ENCODE measurements around the gene PRDX6. TPM values are rescaled to one million over a fixed set of nuclear protein-coding genes. Genes with fewer than 3 reads are reported as not detected.

Gene PRDX6
- total RNA-seq, 1 experiment from 2014 or later: 376 TPM

DNA sequence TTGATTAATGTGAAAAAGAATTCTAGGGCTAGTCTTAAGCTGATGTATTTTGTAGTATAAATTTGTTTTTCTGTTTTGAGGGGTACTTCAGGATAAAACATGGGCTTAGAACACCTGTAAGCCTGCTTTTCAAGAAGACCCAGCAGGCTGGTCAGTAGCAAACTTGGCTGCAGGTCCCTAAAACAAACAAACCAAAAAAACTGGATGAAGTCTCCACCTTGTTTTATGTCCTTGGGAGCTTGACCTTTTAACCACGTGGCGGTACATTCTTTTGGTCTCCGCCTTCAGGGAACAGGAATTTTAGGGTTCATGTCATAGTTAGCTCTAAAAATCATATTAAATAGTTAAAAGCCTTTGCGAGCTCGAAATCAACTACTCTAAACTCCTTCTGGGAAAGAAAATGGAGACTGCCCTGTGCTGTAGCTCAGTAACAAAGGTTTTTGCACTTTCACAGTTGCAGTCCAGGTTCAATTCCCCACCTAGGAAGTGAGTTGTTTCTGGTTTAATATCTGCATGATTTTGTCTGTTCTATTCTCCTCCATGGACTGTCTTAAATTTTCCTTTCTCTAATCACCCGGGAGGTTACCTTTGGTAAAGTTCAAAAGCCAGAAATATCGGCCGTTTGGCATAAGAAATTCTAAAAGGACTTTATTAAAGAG, 18.6 kb downstream of the PRDX6 start:
- H4K20me1 ChIP-seq (ENCODE audit: insufficient read depth): no peaks in the 10 kb centered on the region
- H3K9me3 ChIP-seq (ENCODE audit: insufficient read depth, low read depth): 0 out of 2 replicates have a peak, but pooled peaks cover 8% of the 10 kb centered on the region
- no peak for DNase-seq
- ChIA-PET CTCF (no interaction called here), POLR2A (ENCODE audit: unreplicated experiment) (no interaction called here)
- H3K4me1 ChIP-seq (replicated peaks; ENCODE audit: insufficient read depth): no peaks in the 10 kb centered on the region
- intact Hi-C loops (cut with micrococcal nuclease; ENCODE audit: unreplicated experiment): no loop called here
- peaks cover 4% of the 10 kb centered on the region; the same call in 1 of the 2 replicates for H3F3A ChIP-seq (ENCODE audit: insufficient read depth, low read depth)
- no peak for TF ChIP-seq EZH2 (IDR thresholded peaks at IDR 0.05; ENCODE audit: low read depth)
- TF ChIP-seq, protein P1, sequence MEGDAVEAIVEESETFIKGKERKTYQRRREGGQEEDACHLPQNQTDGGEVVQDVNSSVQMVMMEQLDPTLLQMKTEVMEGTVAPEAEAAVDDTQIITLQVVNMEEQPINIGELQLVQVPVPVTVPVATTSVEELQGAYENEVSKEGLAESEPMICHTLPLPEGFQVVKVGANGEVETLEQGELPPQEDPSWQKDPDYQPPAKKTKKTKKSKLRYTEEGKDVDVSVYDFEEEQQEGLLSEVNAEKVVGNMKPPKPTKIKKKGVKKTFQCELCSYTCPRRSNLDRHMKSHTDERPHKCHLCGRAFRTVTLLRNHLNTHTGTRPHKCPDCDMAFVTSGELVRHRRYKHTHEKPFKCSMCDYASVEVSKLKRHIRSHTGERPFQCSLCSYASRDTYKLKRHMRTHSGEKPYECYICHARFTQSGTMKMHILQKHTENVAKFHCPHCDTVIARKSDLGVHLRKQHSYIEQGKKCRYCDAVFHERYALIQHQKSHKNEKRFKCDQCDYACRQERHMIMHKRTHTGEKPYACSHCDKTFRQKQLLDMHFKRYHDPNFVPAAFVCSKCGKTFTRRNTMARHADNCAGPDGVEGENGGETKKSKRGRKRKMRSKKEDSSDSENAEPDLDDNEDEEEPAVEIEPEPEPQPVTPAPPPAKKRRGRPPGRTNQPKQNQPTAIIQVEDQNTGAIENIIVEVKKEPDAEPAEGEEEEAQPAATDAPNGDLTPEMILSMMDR (conservative IDR thresholded peaks at IDR 0.05): no peak
- H3K27me3 ChIP-seq (ENCODE audit: insufficient read depth, low read depth): no peaks in the 10 kb centered on the region
- no peak overlapping the region for H3K4me2 ChIP-seq
- no peaks in the 10 kb centered on the region for H3K9me2 ChIP-seq (ENCODE audit: insufficient read depth)
- no peak overlapping the region for H3K4me3 ChIP-seq
- no peaks in the 10 kb centered on the region for H3K79me2 ChIP-seq (ENCODE audit: low read depth)
- no TSS peak for BruUV-seq (replicated peaks)
- H3K36me3 ChIP-seq (ENCODE audit: low read depth): no peaks in the 10 kb centered on the region
- H3K27ac ChIP-seq: no peak overlapping the region
- H2AFZ ChIP-seq: no peak overlapping the region

DNA sequence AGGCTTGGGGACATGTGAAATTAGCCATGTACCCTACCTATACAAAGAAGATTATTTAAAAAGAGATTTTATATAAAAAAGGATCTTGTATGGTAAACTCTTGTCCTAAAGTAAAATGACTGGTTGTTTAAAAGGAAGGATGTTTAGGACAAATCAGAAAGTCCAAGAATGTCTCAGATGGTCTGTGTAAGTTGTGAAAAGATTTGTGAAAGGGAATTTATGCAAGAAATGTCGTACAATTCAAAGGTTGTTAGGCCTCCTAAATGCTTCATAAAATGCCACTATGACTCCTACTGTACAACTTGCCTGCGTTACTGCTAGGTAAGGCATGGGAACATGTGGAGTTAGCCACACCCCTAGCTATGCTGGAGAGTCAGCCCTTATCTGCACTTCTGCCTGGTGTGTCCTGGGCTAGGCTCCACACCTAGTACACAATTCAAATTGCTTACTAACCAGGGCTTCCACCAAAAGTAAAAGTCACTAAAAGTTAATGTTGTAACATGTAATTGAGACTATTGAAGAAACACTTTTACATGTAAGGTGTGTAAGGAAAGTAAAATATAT, 19.7 kb downstream of the PRDX6 start:
- Histone ChIP-seq H3K4me3 (no peak overlapping the region), H3K27ac (no peak overlapping the region), H3K9me3 (ENCODE audit: insufficient read depth, low read depth) (0 out of 2 replicates have a peak, but pooled peaks cover 8% of the 10 kb centered on the region), H3K4me2 (no peak overlapping the region), H3K4me1 (replicated peaks; ENCODE audit: insufficient read depth) (0 out of 2 replicates have a peak, but pooled peaks cover 2% of the 10 kb centered on the region), H3K79me2 (ENCODE audit: low read depth) (no peaks in the 10 kb centered on the region), H3K27me3 (ENCODE audit: insufficient read depth, low read depth) (no peaks in the 10 kb centered on the region), H3K36me3 (ENCODE audit: low read depth) (no peaks in the 10 kb centered on the region), H3F3A (ENCODE audit: insufficient read depth, low read depth) (no peaks in the 10 kb centered on the region), H2AFZ (no peak overlapping the region), H4K20me1 (ENCODE audit: insufficient read depth) (no peaks in the 10 kb centered on the region), H3K9me2 (ENCODE audit: insufficient read depth) (no peaks in the 10 kb centered on the region)
- ChIA-PET POLR2A (ENCODE audit: unreplicated experiment) (no interaction called here), CTCF (no interaction called here)
- no peak for DNase-seq
- BruUV-seq (replicated peaks): no TSS peak
- TF ChIP-seq EZH2 (IDR thresholded peaks at IDR 0.05; ENCODE audit: low read depth): no peak
- TF ChIP-seq, protein P1 (conservative IDR thresholded peaks at IDR 0.05): no peak
- intact Hi-C loops (cut with micrococcal nuclease; ENCODE audit: unreplicated experiment): no loop called here

DNA sequence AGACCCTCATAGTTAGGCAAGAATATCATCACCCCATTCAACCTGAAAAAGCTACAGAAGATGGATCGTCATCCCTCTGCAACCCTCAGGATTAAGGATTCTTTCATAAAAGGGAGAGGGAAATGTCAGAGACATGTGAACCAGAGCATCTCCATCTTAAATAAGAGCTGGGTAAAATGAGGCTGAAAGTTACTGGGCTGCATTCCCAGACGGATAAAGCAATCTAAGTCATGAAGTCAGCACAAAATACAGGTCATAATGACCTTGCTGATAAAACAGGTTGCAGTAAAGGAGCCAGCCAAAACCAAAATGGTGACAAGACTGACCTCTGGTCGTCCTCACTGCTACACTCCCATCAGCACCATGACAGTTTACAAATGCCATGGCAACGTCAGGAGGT, 22.6 kb downstream of the PRDX6 start:
- H4K20me1 ChIP-seq (ENCODE audit: insufficient read depth): no peaks in the 10 kb centered on the region
- no peaks in the 10 kb centered on the region for H3K27me3 ChIP-seq (ENCODE audit: insufficient read depth, low read depth)
- CTCF ChIA-PET: no interaction called here
- H3K4me3 ChIP-seq: no peak overlapping the region
- POLR2A ChIA-PET (ENCODE audit: unreplicated experiment): no interaction called here
- H2AFZ ChIP-seq: no peak overlapping the region
- intact Hi-C loops (cut with micrococcal nuclease; ENCODE audit: unreplicated experiment): loop anchor here (10.0 kb wide), 1 partner anchor 215 kb away; the partner anchor contains the start of gene KLHL20
- H3K36me3 ChIP-seq (ENCODE audit: low read depth): no peaks in the 10 kb centered on the region
- BruUV-seq (replicated peaks): no TSS peak
- H3K4me2 ChIP-seq: no peak overlapping the region
- H3F3A ChIP-seq (ENCODE audit: insufficient read depth, low read depth): no peaks in the 10 kb centered on the region
- H3K9me3 ChIP-seq (ENCODE audit: insufficient read depth, low read depth): 0 out of 2 replicates have a peak, but pooled peaks cover 5% of the 10 kb centered on the region
- TF ChIP-seq EZH2 (IDR thresholded peaks at IDR 0.05; ENCODE audit: low read depth): no peak
- TF ChIP-seq, protein P1 (conservative IDR thresholded peaks at IDR 0.05): no peak
- DNase-seq: no peak
- H3K9me2 ChIP-seq (ENCODE audit: insufficient read depth): no peaks in the 10 kb centered on the region
- H3K79me2 ChIP-seq (ENCODE audit: low read depth): no peaks in the 10 kb centered on the region
- H3K27ac ChIP-seq: no peak overlapping the region
- peaks cover 9% of the 10 kb centered on the region; the same call in 1 of the 2 replicates for H3K4me1 ChIP-seq (replicated peaks; ENCODE audit: insufficient read depth)

Measured in PC-9 (cell line).